ENCODE data around the gene TMEM156. TPM values are rescaled to one million over a fixed set of nuclear protein-coding genes. Genes with fewer than 3 reads are reported as not detected.

Gene TMEM156
- total and polyA plus RNA-seq, 2 of the 4 experiments (the other 2 are of a cell fraction), result 0.53 to 0.54 TPM

DNA sequence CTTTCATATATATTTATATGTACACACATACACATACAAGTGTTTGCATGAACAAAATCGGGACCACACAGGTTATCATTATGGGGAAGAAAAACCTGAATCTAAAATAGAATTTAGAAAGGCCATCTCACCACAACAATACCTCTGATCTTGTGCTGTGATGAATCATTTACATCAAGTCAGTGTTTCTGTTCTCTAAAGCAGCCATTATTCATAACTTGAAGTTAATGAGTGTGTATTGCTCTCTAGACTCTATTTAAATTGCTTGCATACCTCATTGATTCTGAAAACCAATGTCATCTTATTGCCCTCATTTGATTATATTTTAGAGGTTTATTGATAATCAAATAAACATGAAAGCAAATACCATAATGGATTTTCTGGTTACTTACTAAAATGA lies 93.0 kb downstream of the TMEM156 start:
- peaks cover 59% of the 10 kb centered on the region for H3K36me3 ChIP-seq (ENCODE audit: control insufficient read depth, insufficient read depth, low read length)
- CTCF ChIA-PET, result no interaction called here
- ATAC-seq (ENCODE audit: low read depth), result no peak

More for the DNA sequence above, 93.0 kb downstream of the TMEM156 start:
- TF ChIP-seq, protein P1, sequence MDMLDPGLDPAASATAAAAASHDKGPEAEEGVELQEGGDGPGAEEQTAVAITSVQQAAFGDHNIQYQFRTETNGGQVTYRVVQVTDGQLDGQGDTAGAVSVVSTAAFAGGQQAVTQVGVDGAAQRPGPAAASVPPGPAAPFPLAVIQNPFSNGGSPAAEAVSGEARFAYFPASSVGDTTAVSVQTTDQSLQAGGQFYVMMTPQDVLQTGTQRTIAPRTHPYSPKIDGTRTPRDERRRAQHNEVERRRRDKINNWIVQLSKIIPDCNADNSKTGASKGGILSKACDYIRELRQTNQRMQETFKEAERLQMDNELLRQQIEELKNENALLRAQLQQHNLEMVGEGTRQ (IDR thresholded peaks at IDR 0.05; ENCODE audit: low read depth, low read length), result no peak
- no peak for TF ChIP-seq RAD21 (IDR thresholded peaks at IDR 0.05; ENCODE audit: low read length)
- no peak for TF ChIP-seq SMC3 (IDR thresholded peaks at IDR 0.05; ENCODE audit: low read depth, low read length)
- TF ChIP-seq, protein P2, sequence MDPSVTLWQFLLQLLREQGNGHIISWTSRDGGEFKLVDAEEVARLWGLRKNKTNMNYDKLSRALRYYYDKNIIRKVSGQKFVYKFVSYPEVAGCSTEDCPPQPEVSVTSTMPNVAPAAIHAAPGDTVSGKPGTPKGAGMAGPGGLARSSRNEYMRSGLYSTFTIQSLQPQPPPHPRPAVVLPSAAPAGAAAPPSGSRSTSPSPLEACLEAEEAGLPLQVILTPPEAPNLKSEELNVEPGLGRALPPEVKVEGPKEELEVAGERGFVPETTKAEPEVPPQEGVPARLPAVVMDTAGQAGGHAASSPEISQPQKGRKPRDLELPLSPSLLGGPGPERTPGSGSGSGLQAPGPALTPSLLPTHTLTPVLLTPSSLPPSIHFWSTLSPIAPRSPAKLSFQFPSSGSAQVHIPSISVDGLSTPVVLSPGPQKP (IDR thresholded peaks at IDR 0.05; ENCODE audit: borderline replicate concordance, low read depth, low read length), result no peak
- TF ChIP-seq NFE2L2 (IDR thresholded peaks at IDR 0.05; ENCODE audit: low read depth, low read length), result no peak
- TF ChIP-seq MAZ (IDR thresholded peaks at IDR 0.05; ENCODE audit: borderline replicate concordance, low read depth, low read length), result no peak
- no peak for TF ChIP-seq POLR2A (IDR thresholded peaks at IDR 0.05; ENCODE audit: low read depth, low read length)
- no peak for TF ChIP-seq CEBPB (IDR thresholded peaks at IDR 0.05; ENCODE audit: low read depth, low read length)
- TF ChIP-seq, protein P3, sequence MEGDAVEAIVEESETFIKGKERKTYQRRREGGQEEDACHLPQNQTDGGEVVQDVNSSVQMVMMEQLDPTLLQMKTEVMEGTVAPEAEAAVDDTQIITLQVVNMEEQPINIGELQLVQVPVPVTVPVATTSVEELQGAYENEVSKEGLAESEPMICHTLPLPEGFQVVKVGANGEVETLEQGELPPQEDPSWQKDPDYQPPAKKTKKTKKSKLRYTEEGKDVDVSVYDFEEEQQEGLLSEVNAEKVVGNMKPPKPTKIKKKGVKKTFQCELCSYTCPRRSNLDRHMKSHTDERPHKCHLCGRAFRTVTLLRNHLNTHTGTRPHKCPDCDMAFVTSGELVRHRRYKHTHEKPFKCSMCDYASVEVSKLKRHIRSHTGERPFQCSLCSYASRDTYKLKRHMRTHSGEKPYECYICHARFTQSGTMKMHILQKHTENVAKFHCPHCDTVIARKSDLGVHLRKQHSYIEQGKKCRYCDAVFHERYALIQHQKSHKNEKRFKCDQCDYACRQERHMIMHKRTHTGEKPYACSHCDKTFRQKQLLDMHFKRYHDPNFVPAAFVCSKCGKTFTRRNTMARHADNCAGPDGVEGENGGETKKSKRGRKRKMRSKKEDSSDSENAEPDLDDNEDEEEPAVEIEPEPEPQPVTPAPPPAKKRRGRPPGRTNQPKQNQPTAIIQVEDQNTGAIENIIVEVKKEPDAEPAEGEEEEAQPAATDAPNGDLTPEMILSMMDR (conservative IDR thresholded peaks at IDR 0.05; ENCODE audit: low read depth, low read length), result no peak
- no peak for TF ChIP-seq MAFK (IDR thresholded peaks at IDR 0.05; ENCODE audit: low read depth, low read length)
- TF ChIP-seq RFX5 (IDR thresholded peaks at IDR 0.05; ENCODE audit: low read depth, low read length), result no peak
- no peak for TF ChIP-seq CHD1 (IDR thresholded peaks at IDR 0.05; ENCODE audit: low read depth, low read length)
- TF ChIP-seq MXI1 (IDR thresholded peaks at IDR 0.05; ENCODE audit: borderline replicate concordance, low read depth, low read length), result no peak
- H3K14ac ChIP-seq (replicated peaks; ENCODE audit: low read depth, low read length), result no peak overlapping the region
- H4K8ac ChIP-seq (ENCODE audit: low read depth in 2 of 2, low read length in 2 of 2), result no peak overlapping the region
- H4K91ac ChIP-seq (ENCODE audit: insufficient read depth, low read depth, low read length), result no peak overlapping the region
- no peak overlapping the region for H2AFZ ChIP-seq (replicated peaks; ENCODE audit: low read length, poor library complexity)
- H2BK20ac ChIP-seq (ENCODE audit: low read depth, low read length), result no peak overlapping the region
- no peak overlapping the region for H3K27ac ChIP-seq (ENCODE audit: insufficient read depth, low read length)
- intact Hi-C loops (cut with micrococcal nuclease), result no loop called here
- no peak overlapping the region for H3K4me3 ChIP-seq (ENCODE audit: insufficient read depth, low read depth, low read length)
- BruUV-seq (replicated peaks), result no TSS peak
- DNase-seq, result no peak
- H2BK15ac ChIP-seq (ENCODE audit: low read depth, low read length), result no peak overlapping the region
- peaks cover 18% of the 10 kb centered on the region for H3K4me1 ChIP-seq (ENCODE audit: control insufficient read depth, insufficient read depth, low read length)
- WGBS, 2 experiments (ENCODE audit: extremely low coverage in 2 of 2, insufficient read length in 1 of 2), result no CpG with 5 or more reads among the region's 1 CpG
- H4K5ac ChIP-seq (ENCODE audit: low read depth, low read length), result no peak overlapping the region
- H3K23ac ChIP-seq (ENCODE audit: low read depth, low read length), result no peak overlapping the region
- no peak overlapping the region for H3K9ac ChIP-seq (ENCODE audit: low read depth, low read length)
- peaks cover 6% of the 10 kb centered on the region for H3K9me1 ChIP-seq (ENCODE audit: insufficient read depth, low read length)
- POLR2A ChIA-PET (ENCODE audit: unreplicated experiment), result no interaction called here
- H3K56ac ChIP-seq (ENCODE audit: extremely low read depth, insufficient read depth, low read length), result no peak overlapping the region
- H3K18ac ChIP-seq (ENCODE audit: low read depth, low read length), result no peak overlapping the region
- dilution Hi-C loops (cut with HindIII; ENCODE audit: low sequenced_read_pairs, unreplicated experiment), result no loop called here
- in situ Hi-C loops (cut with MboI; ENCODE audit: low sequenced_read_pairs), result loop anchor here (10.0 kb wide), 1 partner anchor 176 kb away; no protein-coding TSS in a partner anchor
- peaks cover 19 to 47% of the 10 kb centered on the region in 2 experiments; a peak in 3 of 4 replicates for H3K79me1 ChIP-seq (ENCODE audit: low read depth in 1 of 2, low read length in 2 of 2)
- H2AK9ac ChIP-seq (replicated peaks; ENCODE audit: low read depth, low read length, poor library complexity), result no peak overlapping the region
- H2BK120ac ChIP-seq (ENCODE audit: low read depth, low read length), result no peak overlapping the region
- H2AK5ac ChIP-seq (ENCODE audit: low read depth, low read length), result no peak overlapping the region
- no peak overlapping the region for H3K4ac ChIP-seq (ENCODE audit: low read depth, low read length)
- H3K27me3 ChIP-seq (ENCODE audit: control insufficient read depth, insufficient read depth, low read length), result no peaks in the 10 kb centered on the region
- H2BK5ac ChIP-seq (ENCODE audit: low read depth, low read length, poor library complexity, severe bottlenecking), result no peak overlapping the region
- H4K20me1 ChIP-seq (ENCODE audit: insufficient read depth, low read length), result no peaks in the 10 kb centered on the region
- no peak overlapping the region for H3K4me2 ChIP-seq (ENCODE audit: low read depth, low read length)
- no peaks in the 10 kb centered on the region for H3K9me3 ChIP-seq (ENCODE audit: control insufficient read depth, insufficient read depth, low read length)

Measured in IMR-90 (cell line).